Fibroblast of skin of left biceps (primary cell): Measurements from ENCODE around the gene SERPINA3.
A peak's percentile ranks its signal among the peaks of the same experiment; 100 is the strongest.

Experiments
- DNase-seq, 2 experiments: peaks; one replicate each; pipeline ENCODE4 v3.0.0-alpha.2; 2013; ENCODE audit warnings: low read depth in 2 of 2

SERPINA3 gene

DNA sequence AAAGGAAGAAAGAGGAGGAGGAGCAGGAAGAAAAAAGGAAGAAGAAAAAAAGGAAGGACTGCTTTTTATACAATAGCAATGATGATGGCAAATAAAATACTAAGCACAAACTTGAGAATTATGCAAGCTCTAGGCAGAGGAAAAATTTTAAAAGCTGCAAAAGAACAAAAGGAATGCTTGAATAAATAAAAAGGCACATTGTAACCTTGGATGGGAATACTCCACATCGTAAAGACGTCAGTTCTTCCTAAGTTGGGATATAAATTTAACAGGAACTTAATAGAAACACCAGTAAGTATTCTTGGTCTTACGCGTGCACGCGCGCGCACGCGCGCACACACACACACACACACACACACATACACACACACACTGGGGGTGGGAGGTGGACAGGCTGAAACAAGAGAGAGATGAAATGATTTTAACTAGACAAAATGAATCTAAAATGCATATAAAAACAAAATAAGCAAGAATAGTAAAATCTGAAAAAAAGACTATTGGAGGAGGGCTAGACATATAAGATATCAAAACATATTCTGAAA, 43.0 kb downstream of the SERPINA3 start:
- peak in 1 of 2 experiments; percentile 10 for DNase-seq

DNA sequence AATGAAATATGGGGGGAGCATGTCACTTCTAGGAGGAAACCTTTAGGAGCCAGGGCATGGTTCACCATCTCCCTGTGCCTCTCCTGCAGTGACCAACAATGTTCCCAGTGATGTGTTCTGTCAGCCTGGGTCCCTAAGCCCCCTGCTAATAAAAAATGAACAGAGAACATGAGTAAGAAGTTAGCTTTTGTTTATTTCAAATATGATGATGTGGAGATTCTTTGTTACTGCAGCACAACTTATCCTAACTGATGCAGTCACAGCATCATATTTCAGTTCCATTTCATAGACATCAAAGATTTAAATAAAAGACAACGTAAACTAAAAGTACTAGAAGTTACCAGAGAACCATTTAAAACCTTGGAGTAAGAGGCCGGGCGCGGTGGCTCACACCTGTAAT, 43.9 kb downstream of the SERPINA3 start:
- DNase-seq, result no peak

DNA sequence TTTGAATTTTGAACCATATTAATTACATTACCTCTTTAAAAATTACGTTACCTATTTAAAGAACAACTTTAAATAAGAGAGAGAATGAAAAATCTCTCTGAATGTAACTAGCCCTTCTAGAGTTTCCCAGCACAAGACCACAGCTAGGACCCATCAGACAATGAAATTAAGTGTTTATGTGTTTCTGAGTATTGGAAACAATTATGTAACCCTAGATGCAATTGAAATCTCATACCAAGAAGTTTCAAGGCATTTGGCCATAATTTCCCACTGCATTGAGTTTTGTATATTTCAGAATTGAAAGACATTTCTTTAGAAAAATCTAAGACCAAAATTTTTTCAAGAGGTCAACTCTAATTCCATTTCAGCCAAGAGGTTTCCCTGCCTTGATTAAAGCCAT, 47.1 kb downstream of the SERPINA3 start:
- no peak for DNase-seq

DNA sequence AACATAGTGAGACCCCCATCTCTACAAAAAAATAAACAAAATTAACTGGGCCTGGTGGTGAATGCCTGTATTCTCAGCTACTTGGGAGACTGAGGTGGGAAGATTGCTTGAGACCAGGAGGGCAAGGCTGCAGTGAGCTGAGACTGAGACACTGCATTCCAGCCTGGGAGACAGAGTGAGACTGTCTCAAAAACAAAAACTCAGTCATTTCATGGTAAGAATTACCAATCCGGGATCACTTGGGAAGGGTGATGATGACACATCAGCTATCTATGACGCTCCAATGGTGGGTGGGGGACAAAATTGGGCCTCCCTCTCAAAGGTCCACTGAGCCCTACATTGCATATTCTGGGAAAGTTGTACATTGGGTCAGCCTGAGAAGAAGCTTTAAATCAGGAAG, 47.7 kb downstream of the SERPINA3 start:
- no peak for DNase-seq

DNA sequence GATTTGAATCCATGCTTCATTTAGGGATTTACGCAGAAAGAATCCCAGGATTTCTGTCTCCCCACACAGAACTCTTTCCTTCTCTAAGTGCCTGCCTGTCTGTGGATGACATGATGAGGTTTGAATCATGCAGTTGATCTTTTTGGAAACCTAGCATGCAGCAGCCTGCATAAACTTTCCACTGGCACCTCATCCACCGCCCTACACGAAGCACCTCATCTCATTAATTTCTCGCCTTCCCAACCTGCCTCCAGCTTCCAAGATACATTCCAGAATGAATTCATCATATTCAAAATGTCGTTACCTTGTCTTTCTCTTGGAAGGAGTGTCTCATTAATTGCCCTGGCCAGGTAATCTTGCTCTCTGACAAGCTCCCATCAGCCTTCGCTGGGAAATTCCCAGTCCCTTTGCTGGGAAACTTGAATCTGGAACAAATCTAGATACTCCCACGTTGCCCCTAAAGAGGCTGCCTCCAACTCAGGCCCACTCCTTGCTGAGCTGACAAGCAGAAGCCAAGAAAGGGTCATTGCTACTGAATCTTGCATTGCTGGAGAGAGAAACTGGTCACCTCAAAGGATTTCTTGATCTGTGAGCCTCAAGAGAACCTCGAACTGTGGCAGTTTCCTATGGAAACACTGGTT, 48.2 kb downstream of the SERPINA3 start:
- DNase-seq, result no peak

DNA sequence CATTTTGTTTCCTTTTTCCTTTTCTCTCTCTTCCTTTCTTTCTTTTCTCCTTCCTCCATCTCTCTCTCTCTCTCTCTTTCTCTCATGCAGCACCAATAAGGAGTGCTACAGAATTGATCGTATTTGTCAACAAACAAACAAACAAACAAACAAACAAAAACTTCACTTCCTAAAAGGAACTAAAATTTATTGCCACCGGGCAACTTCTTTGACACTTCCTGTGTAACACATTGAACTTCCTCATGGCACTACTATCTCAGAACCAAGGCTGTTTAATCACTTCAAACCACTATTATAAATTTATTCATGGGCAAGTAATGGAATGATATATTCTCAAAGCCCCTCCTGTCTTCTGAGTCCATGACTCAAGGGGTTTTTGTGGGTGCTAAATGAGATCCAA, 51.3 kb downstream of the SERPINA3 start:
- DNase-seq, result no peak

DNA sequence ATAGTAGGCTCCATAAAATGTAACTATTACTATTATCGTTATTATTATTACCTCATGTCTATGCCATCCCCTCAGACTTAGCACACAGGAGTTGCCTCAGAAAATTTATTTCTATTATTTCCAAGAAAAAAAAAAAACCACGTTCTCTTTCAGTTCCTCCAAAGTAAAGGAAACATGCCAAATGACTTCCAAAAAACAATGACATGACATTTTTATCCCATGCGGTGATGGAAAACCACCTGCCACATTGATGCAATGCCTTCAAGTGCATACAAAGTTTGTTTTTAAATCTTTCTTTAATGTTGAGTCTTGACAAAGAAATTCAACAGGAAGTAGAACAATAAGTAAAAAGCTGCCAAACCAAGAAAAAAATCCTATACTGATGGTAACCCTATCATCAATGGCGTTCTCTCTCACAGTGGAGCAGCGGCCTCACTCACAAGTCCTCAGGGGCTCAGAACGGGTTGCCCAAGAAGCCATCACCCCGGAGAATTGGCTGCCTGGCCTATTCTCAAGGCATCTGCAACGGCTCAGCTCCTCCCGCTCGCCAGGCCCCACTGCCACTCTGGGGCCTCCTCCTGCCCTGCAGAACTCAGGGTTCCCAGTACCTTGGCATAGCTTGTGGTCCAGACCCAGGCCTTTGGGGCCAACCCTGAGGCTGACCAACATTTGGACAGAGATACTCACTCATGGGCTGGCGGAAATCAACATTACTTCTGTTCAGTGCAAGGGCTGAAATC, 51.9 kb downstream of the SERPINA3 start:
- no peak for DNase-seq

DNA sequence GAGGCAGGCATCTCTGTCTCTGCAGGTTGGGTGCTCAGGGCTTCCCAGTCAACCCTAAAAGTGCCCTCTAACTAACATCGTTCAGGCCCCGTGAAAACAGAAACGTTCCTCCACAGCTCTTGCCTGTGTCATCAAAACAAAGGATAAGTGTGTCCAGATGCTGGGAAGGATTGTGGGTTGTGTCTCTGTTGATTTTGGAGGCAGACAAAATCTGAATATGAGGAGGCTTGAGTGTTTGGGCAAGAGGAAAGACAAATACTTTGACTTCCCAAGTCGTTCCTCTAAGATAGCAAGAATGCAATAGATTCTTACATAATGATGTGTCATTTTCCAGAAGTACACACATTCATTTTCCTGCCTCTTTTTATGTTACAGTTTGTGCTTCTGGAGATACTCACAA, 52.9 kb downstream of the SERPINA3 start:
- DNase-seq, result peak; percentile 73 to 79

DNA sequence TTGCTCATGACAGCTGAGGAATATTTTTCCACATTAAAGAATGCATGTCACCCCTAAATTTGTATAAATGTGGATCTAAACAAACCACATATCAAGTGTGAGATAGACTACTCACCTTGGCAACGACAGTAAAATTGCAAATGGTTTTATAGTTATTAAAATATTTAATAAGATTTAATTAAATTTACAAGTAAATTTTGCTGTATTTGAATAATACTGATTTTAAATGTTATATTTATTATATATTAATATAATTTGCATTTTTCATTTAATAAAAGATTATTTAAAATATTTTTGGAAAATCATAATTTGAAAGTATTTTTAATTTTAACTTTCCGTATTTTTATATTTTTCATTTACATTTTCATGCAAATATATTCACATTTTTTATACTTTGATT, 53.4 kb downstream of the SERPINA3 start:
- DNase-seq, result no peak

DNA sequence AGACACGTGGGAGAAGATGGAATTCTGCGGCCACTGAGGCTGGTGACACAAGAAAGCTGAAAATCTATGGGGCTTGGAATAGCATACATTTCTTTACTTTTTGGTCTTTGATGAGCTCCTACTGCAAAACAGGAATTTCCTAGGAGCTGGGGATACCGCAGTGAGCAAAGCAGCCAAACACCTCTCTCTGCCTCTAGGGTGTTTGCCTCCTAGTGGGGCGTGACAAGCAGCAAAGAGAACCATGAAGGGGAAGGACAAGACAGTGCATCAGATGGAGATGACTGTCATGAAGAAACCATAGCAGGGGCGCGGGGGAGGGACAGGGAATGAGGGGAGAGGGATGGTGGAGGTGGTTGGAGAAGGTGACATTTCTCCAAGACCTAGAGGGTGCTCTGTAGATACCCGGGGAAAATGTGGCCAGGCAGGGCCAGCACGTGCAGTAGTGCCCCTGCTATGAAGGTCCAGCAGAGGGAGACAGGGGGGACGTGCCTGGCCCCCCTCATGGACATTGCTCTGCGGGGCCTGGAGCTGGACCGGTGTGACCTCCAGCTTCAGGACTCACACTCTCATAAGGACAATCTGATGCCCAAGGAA, 58.6 kb downstream of the SERPINA3 start:
- DNase-seq, result no peak

DNA sequence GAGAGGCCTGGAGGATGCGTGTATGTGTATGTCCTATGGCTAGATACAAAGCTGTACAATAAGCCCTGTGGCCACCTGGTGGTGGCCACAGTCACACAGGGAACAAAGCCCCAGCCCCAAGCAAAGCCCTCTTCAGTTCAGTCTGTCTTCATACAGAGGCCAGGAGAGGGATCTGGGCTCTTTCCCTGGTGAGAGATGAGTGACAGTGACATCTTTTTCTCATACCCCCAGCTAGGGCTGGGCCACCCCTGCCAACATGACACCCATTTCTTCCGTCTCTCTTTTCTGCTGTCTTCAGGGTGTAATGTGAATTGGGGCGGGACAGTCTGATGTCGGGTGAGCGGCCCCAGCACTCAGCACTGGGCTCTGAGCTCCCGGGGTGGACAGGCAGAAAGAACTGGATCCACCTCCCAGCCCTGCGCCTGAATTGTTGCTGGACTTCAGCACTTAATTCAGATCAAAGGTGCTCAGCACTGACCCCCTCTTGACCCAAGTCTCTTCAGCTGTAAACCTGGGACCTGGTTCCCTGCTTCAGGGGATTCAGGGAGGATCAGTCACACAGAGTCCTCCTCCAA, 59.8 kb downstream of the SERPINA3 start:
- DNase-seq, result no peak

DNA sequence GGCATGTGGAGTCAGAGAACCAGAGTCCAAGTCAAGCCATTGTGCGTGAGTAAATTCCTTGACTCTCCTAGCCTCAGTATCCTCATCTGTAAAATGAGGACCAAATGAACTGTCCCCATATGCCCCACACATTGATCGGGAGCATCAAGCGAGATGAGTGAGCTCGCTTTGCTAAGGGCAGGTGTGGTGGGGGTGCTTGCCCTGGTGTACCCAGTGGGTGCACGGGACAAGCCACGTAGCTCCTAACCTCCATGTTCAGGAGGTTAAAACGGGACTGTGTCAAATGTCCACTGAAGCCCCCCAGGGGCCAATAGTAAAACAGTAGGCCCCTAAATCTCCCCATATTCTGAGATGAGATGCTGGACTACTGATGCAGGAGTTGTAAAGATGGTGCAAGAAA, 60.9 kb downstream of the SERPINA3 start:
- DNase-seq, result no peak
